ENCODE results near the gene ZMYND10. TPM values are rescaled to one million over a fixed set of nuclear protein-coding genes. Genes with fewer than 3 reads are reported as not detected.

ZMYND10 gene
- total and polyA plus RNA-seq, 8 donors, result 0.35 to 8.3 (median 1.3) TPM

- FAIRE-seq, result no peak
- H3K36me3 ChIP-seq, result no peaks in the 10 kb centered on the region
- WGBS, 2 donors, result 43 to 58% methylated on average over 6 of the region's 6 CpGs
- peaks cover 14 to 30% (median 27%) of the 10 kb centered on the region in 3 donors for H3K4me1 ChIP-seq
- H3K9me3 ChIP-seq, result no peaks in the 10 kb centered on the region
- intact Hi-C loops (cut with DNase I), result no loop called here
- no peaks in the 10 kb centered on the region for H3K27me3 ChIP-seq
- no peak overlapping the region for H3K27ac ChIP-seq
- DNase-seq, result peak in 4 of 6 donors; percentile 41 to 58 (median 50)
- TF ChIP-seq, protein P1, sequence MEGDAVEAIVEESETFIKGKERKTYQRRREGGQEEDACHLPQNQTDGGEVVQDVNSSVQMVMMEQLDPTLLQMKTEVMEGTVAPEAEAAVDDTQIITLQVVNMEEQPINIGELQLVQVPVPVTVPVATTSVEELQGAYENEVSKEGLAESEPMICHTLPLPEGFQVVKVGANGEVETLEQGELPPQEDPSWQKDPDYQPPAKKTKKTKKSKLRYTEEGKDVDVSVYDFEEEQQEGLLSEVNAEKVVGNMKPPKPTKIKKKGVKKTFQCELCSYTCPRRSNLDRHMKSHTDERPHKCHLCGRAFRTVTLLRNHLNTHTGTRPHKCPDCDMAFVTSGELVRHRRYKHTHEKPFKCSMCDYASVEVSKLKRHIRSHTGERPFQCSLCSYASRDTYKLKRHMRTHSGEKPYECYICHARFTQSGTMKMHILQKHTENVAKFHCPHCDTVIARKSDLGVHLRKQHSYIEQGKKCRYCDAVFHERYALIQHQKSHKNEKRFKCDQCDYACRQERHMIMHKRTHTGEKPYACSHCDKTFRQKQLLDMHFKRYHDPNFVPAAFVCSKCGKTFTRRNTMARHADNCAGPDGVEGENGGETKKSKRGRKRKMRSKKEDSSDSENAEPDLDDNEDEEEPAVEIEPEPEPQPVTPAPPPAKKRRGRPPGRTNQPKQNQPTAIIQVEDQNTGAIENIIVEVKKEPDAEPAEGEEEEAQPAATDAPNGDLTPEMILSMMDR (IDR thresholded peaks at IDR 0.05), result no peak
- H3K4me3 ChIP-seq, result no peak overlapping the region
- peak; percentile 14 to 58 (median 51) for ATAC-seq
Measured at GRCh38 chr3:50389414-50389767, 43.9 kb upstream of the ZMYND10 start.

DNA sequence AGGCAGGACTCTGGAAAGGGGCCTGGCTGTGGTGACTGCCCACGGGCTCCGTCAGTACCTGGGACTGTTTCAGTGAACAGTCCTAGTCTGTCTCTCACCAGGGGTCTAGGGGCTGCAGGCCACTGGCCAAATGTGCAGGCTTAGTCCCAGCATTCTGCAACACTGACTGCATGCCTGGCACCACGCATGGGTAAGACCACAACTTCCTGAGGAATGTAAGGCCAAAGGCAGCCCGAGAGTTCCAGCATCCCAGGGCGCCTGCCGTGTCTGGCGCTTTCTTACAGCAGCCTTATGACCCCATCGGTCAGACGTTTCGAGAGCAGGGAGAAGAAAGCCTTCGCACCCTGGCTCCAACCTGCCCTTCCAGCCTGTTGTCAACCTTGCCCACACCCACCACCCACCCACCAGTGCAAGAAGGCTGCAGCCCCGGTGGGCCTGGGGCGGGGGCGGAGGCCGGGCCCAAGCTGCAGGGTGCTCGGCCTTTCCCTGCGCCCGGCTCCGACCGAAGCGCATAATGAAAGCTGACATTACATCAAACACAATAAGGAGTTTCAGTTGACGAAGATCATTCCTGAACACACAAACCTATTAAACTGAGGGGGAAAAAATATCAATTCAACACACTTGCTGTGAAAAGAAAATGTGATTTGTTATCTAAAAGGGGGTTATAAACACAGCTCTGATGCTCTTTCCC is 43.3 kb upstream of the ZMYND10 start:
- FAIRE-seq, result no peak

GRCh38 chr3:50388016-50388719 is 42.6 kb upstream of the ZMYND10 start:
- Histone ChIP-seq H3K4me3 (no peak overlapping the region), H3K4me1 (peaks cover 14 to 30% (median 27%) of the 10 kb centered on the region in 3 donors), H3K27me3 (no peaks in the 10 kb centered on the region), H3K36me3 (no peaks in the 10 kb centered on the region), H3K27ac (peak overlapping the region in 1 of 4 donors; percentile 42), H3K9me3 (no peaks in the 10 kb centered on the region)
- peak in 4 of 6 donors; percentile 37 to 72 (median 64) for DNase-seq
- no peak for FAIRE-seq
- 47% methylated on average over 25 of the region's 25 CpGs for WGBS, 2 donors
- TF ChIP-seq, protein P1 (IDR thresholded peaks at IDR 0.05), result peak; percentile 10 to 43 (median 19)
- intact Hi-C loops (cut with DNase I), result no loop called here
- peak; percentile 66 to 77 (median 72) for ATAC-seq

More for the DNA sequence above, 43.3 kb upstream of the ZMYND10 start:
- H3K27me3 ChIP-seq, result no peaks in the 10 kb centered on the region
- H3K4me3 ChIP-seq, result no peak overlapping the region
- peak in 1 of 4 donors; percentile 2 for ATAC-seq
- no peak for DNase-seq
- H3K4me1 ChIP-seq, result peaks cover 14 to 30% (median 27%) of the 10 kb centered on the region in 3 donors
- TF ChIP-seq, protein P1 (IDR thresholded peaks at IDR 0.05), result no peak
- no peaks in the 10 kb centered on the region for H3K36me3 ChIP-seq
- WGBS, 2 donors, result 80 to 83% methylated on average over 22 of the region's 22 CpGs
- intact Hi-C loops (cut with DNase I), result no loop called here
- H3K9me3 ChIP-seq, result no peaks in the 10 kb centered on the region
- peak overlapping the region in 1 of 4 donors; percentile 42 for H3K27ac ChIP-seq

GRCh38 chr3:50385754-50386153 is 40.2 kb upstream of the ZMYND10 start:
- 73 to 78% methylated on average over 13 of the region's 13 CpGs for WGBS, 2 donors
- no peak for FAIRE-seq
- no peak for DNase-seq

More at GRCh38 chr3:50385754-50386153, 40.2 kb upstream of the ZMYND10 start:
- TF ChIP-seq, protein P1 (IDR thresholded peaks at IDR 0.05), result no peak
- ATAC-seq, result no peak
- Histone ChIP-seq H3K4me3 (no peak overlapping the region), H3K27ac (no peak overlapping the region), H3K4me1 (peaks cover 11 to 25% (median 21%) of the 10 kb centered on the region in 3 donors), H3K9me3 (no peaks in the 10 kb centered on the region), H3K36me3 (no peaks in the 10 kb centered on the region), H3K27me3 (no peaks in the 10 kb centered on the region)
- intact Hi-C loops (cut with DNase I), result no loop called here

Measured in pancreas (tissue), 10 donors.